ENCODE data around the gene PPP6R1. TPM values are rescaled to one million over a fixed set of nuclear protein-coding genes. Genes with fewer than 3 reads are reported as not detected.
A peak's percentile ranks its signal among the peaks of the same experiment; 100 is the strongest.

The PPP6R1 gene
- total RNA-seq, 1 experiment from 2014 or later: 96.7 TPM

GRCh38 chr19:55279770-55280643 lies 21.2 kb upstream of the PPP6R1 start, which contains the start of gene HSPBP1 (continued):
- TF ChIP-seq REST (IDR thresholded peaks at IDR 0.05; ENCODE audit: low read depth) (no peak), CTCF (IDR thresholded peaks at IDR 0.05 in 2 of 3, conservative IDR thresholded peaks at IDR 0.05 in 1 of 3; ENCODE audit: borderline replicate concordance in 1 of 3, insufficient read depth in 1 of 3, low read depth in 2 of 3, low read length in 2 of 3) (no peak), YY1 (IDR thresholded peaks at IDR 0.05; ENCODE audit: extremely low read depth, insufficient replicate concordance, low read depth, low read length) (peak; percentile 99), MAX (IDR thresholded peaks at IDR 0.05) (peak; percentile 88), CEBPB (IDR thresholded peaks at IDR 0.05; ENCODE audit: low read depth) (no peak), SP1 (IDR thresholded peaks at IDR 0.05; ENCODE audit: low read depth) (peak; percentile 79), POLR2AphosphoS5 (IDR thresholded peaks at IDR 0.05; ENCODE audit: low read depth, low read length) (peak; percentile 76), RAD21 (IDR thresholded peaks at IDR 0.05; ENCODE audit: low read depth) (no peak), ZBTB33 (IDR thresholded peaks at IDR 0.05; ENCODE audit: extremely low read depth, insufficient replicate concordance, low read length) (no peak)
